Type B pancreatic cell (in vitro differentiated cells): ENCODE data around the gene RSPH10B2. TPM values are rescaled to one million over a fixed set of nuclear protein-coding genes. Genes with fewer than 3 reads are reported as not detected.
"Not testable (repeated sequence)": the region's sequence is repeated elsewhere in the genome, so short reads cannot be mapped to it uniquely, and the experiment has no call there.

Source experiments
- DNase-seq: peaks from one replicate; pipeline ENCODE4 v3.0.0; 2021; ENCODE audit warnings: mixed read lengths; ENCODE audit not compliant: unreplicated experiment; ENCODE audit errors: extremely low spot score
- H3K27ac Mint-ChIP-seq: 2 replicates; pipeline ENCODE4 v1.8.0; 2021; ENCODE audit warnings: mild to moderate bottlenecking, mixed read lengths
- H3K27me3 Mint-ChIP-seq: 2 replicates; pipeline ENCODE4 v1.8.0; 2021; ENCODE audit warnings: mixed read lengths
- H3K36me3 Mint-ChIP-seq: 2 replicates; pipeline ENCODE4 v1.8.0; 2021; ENCODE audit warnings: mixed read lengths
- H3K4me1 Mint-ChIP-seq: one replicate; pipeline ENCODE4 v1.8.0; 2021; ENCODE audit warnings: mixed read lengths; ENCODE audit not compliant: unreplicated experiment
- H3K4me3 Mint-ChIP-seq: 2 replicates; pipeline ENCODE4 v1.8.0; 2021; ENCODE audit warnings: mild to moderate bottlenecking, mixed read lengths
- H3K9me3 Mint-ChIP-seq: 2 replicates; pipeline ENCODE4 v1.8.0; 2021; ENCODE audit warnings: mixed read lengths
- total RNA-seq: library from RNA; stranded (reverse); gene quantifications from 2 replicates; pipeline ENCODE4 v1.2.1, GENCODE V29; 2021; ENCODE audit warnings: low replicate concordance
- TF ChIP-seq, protein P1 (sequence below): fragments of 200-600 bp; sonication (generic); conservative IDR thresholded peaks from 2 replicates; pipeline ENCODE4 v1.5.0; 2021; ENCODE audit warnings: antibody characterized with exemption, mild to moderate bottlenecking

RSPH10B2 gene
- total RNA-seq, 1 donor from 2014 or later: 1.1 TPM

DNA sequence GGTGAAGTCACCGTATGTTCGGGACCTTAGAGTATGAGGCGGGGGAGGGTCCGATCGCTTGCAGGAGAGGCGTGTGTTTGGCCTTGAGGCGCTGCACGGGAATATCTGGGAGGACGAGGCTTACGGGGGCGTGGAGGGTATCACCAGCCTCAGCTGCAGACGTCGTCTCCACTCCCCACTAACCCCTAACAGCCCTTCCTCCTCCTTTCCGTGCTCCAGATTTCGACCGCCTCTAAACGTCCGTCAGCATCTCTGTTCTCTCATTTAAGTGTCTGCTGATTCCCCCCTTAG lies 23.6 kb upstream of the RSPH10B2 start:
- Mint-ChIP-seq H3K27me3 (peaks cover 3% of the 10 kb centered on the region), H3K4me1 (peaks cover 5% of the 10 kb centered on the region), H3K36me3 (peaks cover 17% of the 10 kb centered on the region), H3K4me3 (peak overlapping the region; percentile 94), H3K9me3 (peaks cover 5% of the 10 kb centered on the region), H3K27ac (peak overlapping the region; percentile 93)
- no peak for DNase-seq
- TF ChIP-seq, protein P1, sequence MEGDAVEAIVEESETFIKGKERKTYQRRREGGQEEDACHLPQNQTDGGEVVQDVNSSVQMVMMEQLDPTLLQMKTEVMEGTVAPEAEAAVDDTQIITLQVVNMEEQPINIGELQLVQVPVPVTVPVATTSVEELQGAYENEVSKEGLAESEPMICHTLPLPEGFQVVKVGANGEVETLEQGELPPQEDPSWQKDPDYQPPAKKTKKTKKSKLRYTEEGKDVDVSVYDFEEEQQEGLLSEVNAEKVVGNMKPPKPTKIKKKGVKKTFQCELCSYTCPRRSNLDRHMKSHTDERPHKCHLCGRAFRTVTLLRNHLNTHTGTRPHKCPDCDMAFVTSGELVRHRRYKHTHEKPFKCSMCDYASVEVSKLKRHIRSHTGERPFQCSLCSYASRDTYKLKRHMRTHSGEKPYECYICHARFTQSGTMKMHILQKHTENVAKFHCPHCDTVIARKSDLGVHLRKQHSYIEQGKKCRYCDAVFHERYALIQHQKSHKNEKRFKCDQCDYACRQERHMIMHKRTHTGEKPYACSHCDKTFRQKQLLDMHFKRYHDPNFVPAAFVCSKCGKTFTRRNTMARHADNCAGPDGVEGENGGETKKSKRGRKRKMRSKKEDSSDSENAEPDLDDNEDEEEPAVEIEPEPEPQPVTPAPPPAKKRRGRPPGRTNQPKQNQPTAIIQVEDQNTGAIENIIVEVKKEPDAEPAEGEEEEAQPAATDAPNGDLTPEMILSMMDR: no peak

DNA sequence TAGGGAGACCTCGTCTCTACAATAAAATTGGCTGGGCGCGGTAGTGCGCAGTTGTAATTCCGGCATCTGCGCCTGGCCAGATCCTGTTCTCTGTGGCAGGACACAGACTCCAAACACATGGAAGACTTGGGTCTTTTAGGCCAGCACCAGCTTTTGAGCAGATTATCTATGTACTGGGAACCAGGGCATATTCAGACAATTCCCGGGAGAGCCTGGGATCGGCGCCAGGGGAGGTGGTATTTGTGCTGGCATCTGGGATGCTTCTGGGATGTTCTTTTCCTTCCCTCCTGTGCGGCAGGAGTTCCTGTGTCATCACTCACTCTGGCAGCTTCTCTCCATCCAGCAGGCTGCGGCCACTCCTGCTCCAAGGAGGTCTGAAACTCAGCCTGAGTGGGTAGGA lies 15.5 kb upstream of the RSPH10B2 start:
- H3K4me3 Mint-ChIP-seq, H3K27ac Mint-ChIP-seq, H3K27me3 Mint-ChIP-seq, H3K4me1 Mint-ChIP-seq, H3K9me3 Mint-ChIP-seq, DNase-seq: not testable (repeated sequence)
- H3K36me3 Mint-ChIP-seq: peaks cover 24% of the 10 kb centered on the region

DNA sequence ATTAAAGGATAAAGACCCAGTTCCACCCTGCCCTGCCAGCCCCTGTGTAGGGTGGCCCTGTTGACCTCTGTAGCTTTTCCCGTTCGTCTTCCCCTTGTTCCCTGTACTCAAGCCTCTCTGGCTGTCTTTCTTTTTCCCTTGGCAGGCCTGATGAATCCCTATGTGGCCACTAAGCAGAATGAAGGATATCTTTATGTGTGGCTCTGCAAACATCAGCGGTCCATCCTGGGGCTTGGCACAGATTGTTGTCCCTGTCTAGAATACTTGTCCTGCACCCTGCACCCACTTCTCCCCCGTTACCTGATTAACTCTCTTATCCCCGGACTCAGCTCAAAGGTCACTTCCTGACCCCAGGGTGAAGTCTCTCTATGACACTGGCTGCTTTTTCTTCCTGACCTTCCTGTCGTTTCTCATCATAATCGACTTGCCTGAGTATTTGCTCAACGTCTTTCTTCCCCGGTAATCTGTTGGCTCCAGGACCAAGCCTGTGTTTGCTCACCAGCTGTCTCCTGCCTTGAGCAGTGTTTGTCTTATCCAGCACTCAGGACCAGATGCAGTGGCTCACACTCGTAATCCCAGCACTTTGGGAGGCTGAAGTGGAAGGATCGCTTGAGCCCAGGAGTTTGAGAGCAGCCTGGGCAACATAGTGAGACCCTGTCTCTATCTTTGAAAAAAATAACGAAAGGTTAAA lies 9.3 kb upstream of the RSPH10B2 start:
- H3K4me3 Mint-ChIP-seq, H3K9me3 Mint-ChIP-seq, H3K4me1 Mint-ChIP-seq, DNase-seq, H3K36me3 Mint-ChIP-seq, H3K27me3 Mint-ChIP-seq: not testable (repeated sequence)
- peak overlapping the region; percentile 75 for H3K27ac Mint-ChIP-seq

DNA sequence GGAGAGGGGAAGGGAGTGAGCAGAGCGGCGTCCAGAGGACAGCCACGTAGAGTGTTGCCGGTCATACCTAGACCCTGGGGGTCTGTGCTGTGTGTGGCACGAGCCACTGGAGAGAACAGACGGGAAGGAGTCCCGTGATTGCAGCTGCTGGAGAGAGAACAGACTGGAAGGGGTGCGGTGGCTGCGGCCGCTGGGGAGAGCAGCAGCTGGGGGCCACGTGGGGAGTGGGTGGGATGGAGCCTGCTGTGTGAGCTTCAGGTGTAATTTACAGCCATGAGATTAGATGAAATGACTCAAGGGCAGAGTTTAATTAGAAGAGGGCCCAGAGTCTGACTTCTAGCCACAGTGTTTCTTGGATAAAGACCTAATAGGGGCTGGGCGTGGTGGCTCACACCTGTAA lies 4.6 kb upstream of the RSPH10B2 start:
- not testable (repeated sequence) for H3K4me1 Mint-ChIP-seq, H3K27ac Mint-ChIP-seq, H3K27me3 Mint-ChIP-seq, H3K9me3 Mint-ChIP-seq, H3K36me3 Mint-ChIP-seq, DNase-seq, H3K4me3 Mint-ChIP-seq

DNA sequence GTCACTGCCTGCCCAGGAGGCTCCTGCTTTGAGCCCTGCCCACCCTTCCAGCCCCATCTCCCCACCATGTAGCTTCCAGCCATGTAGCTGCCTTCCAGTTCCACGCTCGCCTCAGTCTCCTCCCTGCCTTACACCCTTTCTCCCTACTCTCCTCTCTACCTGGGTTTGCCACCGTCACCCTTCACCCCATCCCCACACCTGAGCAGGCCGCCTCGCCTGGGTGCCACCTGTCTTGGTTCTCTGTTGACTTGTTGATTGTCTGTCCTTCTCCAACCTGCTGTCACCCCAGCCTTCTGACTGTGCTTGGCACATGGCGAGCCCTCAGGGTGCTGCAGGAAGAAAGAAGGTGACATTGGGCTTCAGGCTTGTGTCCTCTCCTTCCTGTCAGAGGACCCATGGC lies 3.7 kb upstream of the RSPH10B2 start:
- H3K4me1 Mint-ChIP-seq, H3K4me3 Mint-ChIP-seq: not testable (repeated sequence)

DNA sequence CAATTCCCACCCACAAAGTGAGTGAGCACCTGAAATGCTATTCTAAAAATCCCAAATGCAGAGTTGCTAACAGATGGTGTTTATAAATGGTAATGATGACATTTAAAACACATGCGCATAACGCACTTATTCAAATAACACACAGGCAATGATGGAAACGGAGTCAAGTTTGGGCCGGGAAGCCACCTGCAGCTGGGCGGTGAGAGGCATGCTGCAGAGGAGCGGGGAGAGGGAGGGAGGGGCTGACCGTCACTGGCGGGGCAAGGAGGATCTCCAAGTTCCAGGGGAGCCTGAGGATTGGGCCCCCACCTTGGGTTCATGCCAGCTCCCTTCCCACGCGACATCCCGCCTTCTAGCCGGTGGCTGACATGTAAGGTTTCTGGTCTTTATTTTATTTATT lies 7.3 kb downstream of the RSPH10B2 start:
- H3K27ac Mint-ChIP-seq, H3K36me3 Mint-ChIP-seq, H3K4me3 Mint-ChIP-seq, H3K4me1 Mint-ChIP-seq, H3K27me3 Mint-ChIP-seq, H3K9me3 Mint-ChIP-seq, DNase-seq: not testable (repeated sequence)

More for the DNA sequence above, 3.7 kb upstream of the RSPH10B2 start:
- not testable (repeated sequence) for H3K36me3 Mint-ChIP-seq, DNase-seq, H3K27ac Mint-ChIP-seq, H3K9me3 Mint-ChIP-seq, H3K27me3 Mint-ChIP-seq

DNA sequence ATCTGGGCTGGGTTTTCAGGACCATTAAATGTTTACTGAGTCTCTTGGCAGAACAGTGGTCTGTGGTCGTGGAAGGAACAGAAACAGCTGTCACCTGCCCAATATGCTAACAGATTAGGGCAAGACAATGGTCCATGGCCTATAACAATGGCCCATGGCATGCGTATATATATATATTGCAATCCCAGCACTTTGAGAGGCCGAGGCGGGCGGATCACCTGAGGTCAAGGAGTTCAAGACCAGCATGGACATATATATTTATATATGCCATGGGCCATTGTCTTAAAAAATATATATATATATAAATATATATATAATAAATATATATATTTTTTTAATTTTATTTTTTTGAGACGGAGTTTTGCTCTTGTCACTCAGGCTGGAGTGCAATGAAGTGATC lies 27.7 kb downstream of the RSPH10B2 start:
- H3K4me1 Mint-ChIP-seq, DNase-seq, H3K4me3 Mint-ChIP-seq, H3K27me3 Mint-ChIP-seq, H3K36me3 Mint-ChIP-seq, H3K9me3 Mint-ChIP-seq, H3K27ac Mint-ChIP-seq: not testable (repeated sequence)

DNA sequence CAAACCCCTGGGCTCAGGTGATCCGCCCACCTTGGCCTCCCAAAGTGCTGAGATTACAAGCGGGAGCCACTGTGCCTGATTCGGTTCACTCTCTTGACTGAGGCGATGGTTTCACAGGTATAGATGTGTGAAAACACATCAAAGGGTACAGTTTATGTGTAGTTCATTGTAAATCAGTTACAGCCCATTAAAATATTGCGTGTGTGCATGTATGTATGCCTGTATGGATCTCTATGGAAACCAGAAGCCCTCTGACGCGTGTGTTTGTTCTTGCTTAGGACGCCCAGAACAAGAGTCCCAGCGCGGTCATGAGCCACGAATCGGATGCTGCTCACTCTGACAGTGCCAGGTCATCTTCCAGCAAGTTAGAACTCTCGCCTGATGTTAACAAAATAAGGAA lies 35.5 kb downstream of the RSPH10B2 start:
- H3K27ac Mint-ChIP-seq, H3K36me3 Mint-ChIP-seq, H3K4me3 Mint-ChIP-seq, H3K9me3 Mint-ChIP-seq, H3K4me1 Mint-ChIP-seq, DNase-seq, H3K27me3 Mint-ChIP-seq: not testable (repeated sequence)

DNA sequence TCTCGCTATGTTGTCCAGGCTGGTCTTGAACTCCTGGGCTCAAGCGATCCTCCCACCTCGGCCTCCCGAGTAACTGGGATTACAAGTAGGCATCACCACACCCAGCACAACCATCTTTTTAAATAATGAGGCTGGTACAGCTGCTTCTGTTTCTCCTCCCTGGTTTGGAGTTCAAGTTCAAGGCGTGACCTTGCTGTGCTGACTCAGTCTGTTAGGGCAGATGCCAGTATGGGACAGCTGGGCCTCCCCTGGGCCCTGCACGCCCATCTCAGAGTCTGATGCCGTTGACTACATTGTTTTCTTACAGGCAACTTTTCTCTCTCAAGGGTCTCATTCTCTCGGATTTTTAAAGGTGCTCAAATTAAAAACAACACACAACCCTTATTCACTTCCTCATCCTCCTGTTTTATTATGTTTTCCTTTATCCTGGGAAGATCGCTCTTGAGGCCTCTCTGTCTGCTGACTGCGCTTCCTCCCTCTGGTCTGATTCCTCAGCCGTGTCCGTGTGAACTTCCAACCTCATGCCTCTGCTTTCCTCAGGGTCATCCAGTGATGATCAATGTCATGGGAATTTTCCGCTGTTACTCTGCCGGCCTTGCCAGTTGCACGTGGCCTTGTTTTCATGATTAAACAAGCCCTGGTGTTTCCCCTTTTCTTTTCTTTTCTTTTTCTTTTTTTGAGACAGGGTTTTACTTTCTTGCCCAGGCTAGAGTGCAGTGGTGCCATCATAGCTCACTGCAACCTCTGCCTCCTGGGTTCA lies 38.4 kb downstream of the RSPH10B2 start:
- H3K4me3 Mint-ChIP-seq, DNase-seq, H3K27ac Mint-ChIP-seq, H3K4me1 Mint-ChIP-seq, H3K36me3 Mint-ChIP-seq, H3K9me3 Mint-ChIP-seq, H3K27me3 Mint-ChIP-seq: not testable (repeated sequence)

DNA sequence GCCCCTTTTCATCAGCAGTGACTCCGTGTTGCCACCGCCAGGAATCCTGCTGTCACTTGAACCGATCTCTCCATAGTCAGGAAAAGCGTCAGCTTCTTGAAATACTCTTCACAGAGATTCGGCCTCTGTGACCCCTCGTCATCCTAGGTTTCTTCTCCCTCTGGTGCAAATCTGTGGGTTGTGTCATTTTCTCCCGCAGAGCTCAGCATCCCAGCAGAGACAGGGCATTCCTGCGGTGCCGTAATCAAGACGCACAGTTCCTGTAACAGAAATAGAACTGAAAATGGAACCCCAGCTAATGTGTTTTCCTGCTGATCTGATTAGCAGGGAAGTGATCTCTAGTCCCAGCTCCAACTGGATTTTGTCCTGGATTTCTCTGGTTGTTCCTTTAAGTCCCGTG lies 40.4 kb downstream of the RSPH10B2 start:
- not testable (repeated sequence) for DNase-seq, H3K9me3 Mint-ChIP-seq, H3K36me3 Mint-ChIP-seq

DNA sequence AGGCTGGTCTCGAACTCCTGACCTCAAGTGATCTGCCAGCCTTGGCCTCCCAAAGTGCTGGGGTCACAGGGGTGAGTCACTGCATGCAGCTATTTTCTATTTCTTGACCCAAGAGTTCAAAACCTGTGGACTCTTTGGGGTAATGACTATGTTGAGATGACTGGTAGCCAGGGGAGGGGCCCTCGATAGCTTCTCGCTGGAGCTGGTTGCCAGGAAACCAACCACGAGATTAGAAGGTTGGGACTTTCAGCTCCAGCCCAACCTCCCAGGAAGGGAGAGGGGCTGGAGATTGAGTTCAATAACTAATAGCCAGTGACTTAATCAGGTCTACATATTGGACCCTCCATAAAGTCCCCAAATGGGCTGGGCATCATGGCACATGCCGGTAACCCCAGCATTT lies 43.3 kb downstream of the RSPH10B2 start:
- not testable (repeated sequence) for DNase-seq, H3K4me3 Mint-ChIP-seq, H3K9me3 Mint-ChIP-seq, H3K36me3 Mint-ChIP-seq, H3K27me3 Mint-ChIP-seq, H3K27ac Mint-ChIP-seq, H3K4me1 Mint-ChIP-seq

More for the DNA sequence above, 40.4 kb downstream of the RSPH10B2 start:
- H3K27me3 Mint-ChIP-seq, H3K4me3 Mint-ChIP-seq, H3K27ac Mint-ChIP-seq, H3K4me1 Mint-ChIP-seq: not testable (repeated sequence)

DNA sequence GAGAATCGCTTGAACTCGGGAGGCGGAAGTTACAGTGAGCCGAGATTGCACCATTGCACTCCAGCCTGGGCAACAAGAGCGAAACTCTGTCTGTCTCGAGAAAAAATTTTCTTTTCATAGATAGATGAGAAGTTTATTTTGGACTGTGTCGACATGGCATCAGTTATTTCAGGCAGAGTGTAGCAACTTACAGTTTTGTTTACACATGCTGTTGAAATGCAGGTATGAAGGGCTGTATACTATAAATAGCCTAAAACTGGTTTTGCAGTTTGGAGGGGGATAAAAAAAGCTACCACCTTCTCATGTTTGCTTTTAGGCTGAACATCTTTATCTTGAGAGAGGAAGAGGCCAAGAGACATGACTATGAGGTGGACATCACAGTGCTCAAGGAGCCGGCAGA lies 44.1 kb downstream of the RSPH10B2 start:
- not testable (repeated sequence) for H3K4me3 Mint-ChIP-seq, DNase-seq, H3K4me1 Mint-ChIP-seq, H3K27ac Mint-ChIP-seq, H3K9me3 Mint-ChIP-seq, H3K36me3 Mint-ChIP-seq, H3K27me3 Mint-ChIP-seq

DNA sequence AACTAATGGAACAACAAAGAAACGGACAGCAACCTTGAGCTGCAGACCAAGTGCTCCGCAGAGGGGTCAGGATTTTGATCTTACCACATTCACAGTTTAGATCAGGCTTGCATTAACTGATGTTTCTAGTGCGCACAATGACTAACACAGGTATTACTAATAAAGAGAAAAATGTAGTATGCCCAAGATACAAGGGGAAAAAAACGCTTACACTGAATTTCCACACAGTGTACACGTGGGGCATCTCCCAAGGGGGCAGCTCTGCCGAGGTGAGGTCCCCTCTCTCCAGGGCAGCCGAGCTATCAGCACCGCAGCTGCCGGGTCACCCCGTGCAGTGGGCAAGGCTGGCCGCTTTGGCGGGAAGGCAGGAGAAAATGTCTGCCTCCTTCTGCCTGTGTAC lies 46.0 kb downstream of the RSPH10B2 start:
- H3K4me1 Mint-ChIP-seq, DNase-seq, H3K9me3 Mint-ChIP-seq, H3K36me3 Mint-ChIP-seq, H3K27me3 Mint-ChIP-seq, H3K27ac Mint-ChIP-seq, H3K4me3 Mint-ChIP-seq: not testable (repeated sequence)
